ENCODE results near the gene INTS3. TPM values are rescaled to one million over a fixed set of nuclear protein-coding genes. Genes with fewer than 3 reads are reported as not detected.
"Not testable (repeated sequence)": the region's sequence is repeated elsewhere in the genome, so short reads cannot be mapped to it uniquely, and the experiment has no call there.

Gene INTS3
- total RNA-seq, 1 donor from 2014 or later = 33.2 TPM

DNA sequence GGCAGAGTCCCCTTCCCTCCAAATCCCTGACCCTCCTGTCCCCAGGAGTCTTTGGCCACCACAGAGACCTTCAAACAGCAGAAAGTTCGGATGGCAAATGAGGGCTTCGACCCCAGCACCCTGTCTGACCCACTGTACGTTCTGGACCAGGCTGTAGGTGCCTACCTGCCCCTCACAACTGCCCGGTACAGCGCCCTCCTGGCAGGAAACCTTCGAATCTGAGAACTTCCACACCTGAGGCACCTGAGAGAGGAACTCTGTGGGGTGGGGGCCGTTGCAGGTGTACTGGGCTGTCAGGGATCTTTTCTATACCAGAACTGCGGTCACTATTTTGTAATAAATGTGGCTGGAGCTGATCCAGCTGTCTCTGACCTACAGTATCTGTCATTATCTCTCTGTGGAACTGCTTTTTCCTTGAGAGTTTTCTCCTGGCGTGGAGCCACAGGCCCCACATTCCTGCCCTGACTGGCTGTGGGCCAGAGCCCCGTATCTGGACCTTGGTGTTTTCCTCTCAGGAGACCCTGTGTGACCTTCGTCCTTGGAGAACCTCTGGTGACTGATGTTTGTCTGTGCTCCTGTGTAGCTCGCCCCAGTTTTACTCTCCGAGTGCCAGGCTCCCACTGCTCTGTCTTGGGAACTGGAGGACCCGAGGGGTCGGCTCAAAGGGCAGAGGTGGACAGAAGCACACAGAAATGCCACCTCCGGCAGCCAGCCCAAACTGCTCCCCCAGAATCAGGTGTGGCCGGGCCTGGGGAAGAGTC, 52.1 kb downstream of the INTS3 start:
- DNase-seq = no peak

DNA sequence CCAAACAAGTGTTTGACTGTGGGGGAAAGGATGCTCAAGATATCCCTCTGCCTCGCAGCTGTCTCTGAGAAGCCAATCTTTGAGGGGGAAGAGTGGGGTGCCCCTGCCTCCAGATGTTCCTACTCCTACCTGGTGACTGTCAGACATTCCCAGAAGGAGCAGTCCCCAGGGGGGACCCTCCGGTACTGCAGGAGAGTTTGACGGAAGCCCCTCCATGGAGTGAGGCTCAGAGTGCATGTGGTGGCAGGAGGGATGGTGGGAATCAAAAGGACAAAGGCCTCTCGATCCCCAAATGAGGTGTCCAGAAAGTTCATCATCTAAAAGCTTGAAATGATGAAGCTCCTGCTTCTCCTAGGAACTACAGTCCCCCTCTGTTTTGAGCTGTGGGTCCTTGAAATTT, 52.7 kb downstream of the INTS3 start:
- DNase-seq = no peak

DNA sequence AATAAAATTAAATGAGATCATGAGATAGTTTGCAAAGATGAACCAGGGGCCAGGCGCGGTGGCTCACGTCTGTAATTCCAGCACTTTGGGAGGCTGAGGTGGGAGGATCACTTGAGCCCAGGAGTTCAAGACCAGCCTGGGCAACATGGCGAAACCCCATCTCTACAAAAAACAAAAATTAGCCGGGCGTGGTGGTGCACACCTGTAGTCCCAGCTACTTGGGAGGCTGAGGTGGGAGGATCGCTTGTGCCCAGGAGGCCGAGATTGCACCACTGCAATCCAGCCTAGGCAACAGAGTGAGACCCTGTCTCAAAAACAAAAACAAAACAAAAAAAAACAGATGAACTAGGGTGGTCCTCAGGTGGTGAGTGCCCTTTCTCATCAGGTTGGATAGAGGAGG, 54.8 kb downstream of the INTS3 start:
- DNase-seq = not testable (repeated sequence)

DNA sequence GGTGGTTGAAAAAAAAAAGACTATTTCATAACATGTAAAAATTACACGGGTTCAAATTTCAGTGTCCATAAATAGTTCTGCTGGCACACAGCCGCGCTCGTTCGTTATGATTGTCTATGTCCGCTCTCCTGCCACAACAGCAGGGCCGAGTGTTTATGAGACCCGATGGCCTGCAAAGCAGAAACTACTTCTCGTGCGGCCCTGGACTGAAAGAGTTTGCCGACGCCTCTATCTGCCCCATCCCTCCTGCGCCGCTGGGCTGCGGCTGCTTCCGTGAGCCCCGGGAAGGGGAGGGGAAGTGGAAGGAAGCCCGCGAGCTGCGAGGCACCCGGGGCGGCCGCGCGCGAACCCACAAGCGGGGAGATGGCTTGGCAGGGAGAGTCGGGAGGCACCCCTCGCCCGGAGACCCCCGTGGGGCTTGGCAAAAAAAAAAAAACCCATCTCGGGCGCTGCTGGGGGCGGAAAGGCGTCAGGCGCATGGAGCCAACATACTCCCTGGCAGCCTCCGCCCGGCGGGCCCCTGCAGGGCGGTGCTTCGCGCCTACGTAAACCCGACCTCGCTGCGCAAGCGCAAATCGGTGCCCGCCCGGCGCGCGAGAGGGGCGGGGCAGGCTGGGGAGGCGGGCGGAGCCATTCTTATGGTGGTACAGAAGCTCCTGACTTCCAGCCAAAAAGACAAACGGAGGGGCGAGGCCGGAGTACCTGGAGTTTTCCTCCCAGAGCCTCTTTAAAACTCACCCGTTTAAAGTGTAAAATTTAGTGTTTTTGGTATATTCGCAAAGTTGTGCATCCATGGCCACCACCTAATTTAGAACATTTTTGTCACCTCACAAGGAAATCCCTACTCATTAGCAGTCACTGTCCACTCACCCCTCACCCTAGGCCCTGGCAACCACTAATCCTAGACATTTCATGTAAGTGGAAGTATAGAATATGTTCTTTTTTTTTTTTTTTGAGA, 55.7 kb downstream of the INTS3 start:
- DNase-seq = peak; percentile 82

DNA sequence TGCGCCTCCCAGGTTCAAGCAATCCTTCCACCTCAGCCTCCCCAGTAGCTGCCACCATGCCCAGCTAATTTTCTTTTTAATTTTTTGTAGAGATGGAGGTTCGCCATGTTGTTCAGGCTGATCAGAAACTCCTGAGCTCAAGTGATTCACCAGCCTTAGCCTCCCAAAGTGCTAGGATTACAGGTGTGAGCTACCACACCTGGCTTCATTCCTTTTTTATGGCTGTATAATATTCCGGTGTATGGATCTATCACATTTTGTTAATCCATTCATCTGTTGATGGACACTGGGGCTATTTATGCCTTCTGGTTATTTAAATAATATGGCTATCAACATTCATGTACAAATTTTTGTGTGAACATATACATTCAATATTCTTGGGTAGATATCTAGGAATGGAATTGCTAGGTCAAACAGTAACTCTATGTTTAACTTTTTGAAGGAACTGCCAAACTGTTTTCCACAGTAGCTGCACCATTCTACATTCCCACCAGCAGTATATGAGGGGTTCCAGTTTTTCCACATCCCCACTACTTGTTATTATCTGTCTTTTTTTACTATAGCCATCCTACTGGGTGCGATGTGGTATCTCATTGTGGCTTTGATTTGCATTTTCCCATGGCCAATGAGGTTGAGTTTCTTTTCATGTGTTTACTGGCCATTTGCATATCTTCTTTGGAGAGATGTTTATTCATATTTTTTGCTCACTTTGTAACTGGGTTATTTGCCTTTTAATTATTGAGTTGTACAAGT, 58.4 kb downstream of the INTS3 start:
- no peak for DNase-seq

DNA sequence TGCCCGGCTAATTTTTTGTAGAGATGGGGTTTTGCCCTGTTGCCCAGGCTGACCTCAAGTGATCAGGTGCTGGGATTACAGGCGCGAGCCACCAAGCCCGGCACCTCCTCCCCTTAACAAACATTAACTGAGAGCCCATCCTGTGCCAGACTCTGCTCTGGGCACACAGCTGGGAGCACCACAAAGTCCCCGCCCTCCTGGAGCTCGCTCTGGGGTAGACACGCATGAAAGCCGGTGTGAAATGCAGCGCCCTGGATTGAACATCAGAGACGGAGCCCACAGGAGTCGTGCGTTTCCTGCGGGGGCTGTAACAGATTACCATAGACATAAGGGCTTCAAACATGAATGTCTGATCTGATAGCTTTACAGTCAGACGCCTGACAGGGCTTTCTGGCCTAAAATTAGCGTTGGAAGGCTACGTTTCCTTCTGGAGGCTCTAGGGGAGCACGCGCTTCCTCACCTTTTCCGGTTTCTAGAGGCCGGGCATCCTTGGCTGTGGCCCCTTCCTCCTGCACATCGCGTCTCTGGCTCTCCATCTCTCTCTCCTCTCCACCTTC, 61.7 kb downstream of the INTS3 start:
- DNase-seq = no peak

DNA sequence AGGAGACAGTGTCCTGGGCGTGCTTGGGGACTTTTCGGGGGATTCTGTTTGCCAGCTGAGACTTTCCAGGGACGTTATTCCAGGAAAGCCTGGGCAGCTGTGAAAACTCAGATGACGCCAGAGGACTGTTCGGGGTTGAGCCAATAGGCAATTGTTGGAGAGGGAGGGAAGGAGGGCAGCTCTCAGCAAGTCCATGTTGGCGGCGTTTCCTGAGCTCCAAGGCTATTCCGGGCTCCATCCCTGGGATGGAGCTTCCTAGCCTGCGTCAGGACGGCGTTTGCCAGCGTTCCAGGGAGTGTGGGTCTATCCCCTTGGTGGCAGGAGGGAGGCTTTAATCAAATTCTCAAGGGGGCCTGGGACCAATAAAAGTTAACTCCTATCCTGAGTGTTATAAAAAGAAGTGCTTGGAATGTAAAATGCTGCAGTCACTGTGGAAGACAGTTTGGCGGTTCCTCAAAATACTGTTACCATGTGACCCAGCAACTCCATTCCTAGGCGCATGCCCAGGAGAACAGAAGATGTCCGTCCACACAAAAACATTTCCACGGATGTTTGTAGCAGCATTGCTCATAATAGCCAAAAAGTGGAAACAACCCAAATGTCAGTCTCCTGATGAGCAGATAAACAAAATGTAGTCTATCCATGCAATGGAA, 62.6 kb downstream of the INTS3 start:
- peak; percentile 77 for DNase-seq

DNA sequence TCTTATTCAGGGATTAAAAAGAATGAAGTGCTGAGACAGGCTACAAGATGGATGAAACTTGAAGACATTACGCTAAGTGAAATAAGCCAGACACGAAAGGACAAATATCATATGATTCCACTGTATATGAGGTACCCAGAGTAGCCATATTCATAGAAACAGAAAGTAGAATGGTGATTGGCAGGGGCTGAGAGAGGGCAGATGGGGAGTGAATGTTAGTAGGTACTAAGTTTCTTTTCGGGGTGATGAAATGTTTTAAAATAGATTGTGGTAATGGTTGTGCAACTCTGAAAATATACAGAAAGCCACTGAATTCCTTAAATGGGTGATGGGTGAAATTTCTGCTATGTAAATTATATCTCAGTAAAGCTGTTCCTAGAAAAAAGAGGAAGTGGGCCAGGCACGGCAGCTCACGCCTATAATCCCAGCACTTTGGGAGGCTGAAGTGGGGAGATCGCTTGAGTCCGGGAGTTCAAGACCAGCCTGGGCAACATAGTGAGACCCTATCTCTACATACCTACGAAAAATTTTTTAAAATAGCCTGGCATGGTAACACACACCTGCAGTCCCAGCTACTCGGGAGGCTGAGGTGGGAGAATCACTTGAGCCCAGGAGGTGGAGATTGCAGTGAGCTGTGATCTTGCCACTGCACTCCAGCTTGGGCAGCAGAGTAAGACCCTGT, 63.3 kb downstream of the INTS3 start:
- no peak for DNase-seq

DNA sequence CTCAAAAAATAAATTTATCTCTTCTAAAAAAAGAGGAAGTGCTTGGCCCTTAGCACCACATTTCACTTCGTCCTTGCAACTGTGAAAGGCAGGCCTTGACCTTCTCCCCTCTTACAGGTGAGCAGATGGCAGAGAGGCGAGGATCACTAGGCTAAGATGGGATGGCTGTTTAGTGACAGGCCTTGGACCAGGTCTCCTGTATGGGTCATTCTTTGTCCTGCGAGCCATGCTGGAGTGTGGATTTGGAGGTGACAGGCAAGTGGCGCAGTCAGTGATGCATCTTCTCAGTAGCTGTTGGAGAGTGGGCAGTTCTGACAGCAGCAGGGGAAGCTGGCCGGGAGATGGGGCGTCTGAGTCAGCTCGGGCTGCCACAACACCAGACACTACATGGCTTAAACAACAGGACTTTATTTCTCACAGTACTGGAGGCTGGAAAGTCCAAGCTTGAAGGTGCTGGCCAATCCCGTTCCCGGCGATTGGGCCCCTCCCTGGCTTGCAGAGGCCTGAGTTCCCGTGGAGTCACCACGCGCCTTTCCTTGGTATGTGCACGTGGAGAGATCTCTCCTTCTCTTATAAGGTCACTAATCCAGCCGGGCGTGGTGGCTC, 63.9 kb downstream of the INTS3 start:
- DNase-seq = peak; percentile 42

DNA sequence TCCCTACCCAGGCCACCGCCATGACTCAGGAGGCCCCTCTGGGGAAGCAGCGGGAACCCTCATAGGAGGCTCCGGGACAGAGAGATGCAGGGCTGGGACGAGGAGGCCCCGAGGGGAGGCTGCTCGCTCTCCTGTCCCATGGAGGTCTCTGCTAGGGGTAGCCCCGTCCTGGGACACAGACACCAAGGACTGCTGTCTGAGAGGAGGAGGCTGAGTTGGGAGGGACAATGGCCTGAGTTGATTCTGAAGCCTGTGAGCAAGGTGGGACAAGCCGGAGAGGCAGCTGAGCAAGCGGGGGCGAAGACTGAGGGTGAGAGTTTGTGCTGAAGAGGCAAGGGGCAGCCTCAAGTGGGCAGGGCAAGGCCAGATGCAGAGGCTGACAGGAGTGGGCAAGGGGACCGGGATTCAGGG, 64.8 kb downstream of the INTS3 start:
- DNase-seq = no peak

DNA sequence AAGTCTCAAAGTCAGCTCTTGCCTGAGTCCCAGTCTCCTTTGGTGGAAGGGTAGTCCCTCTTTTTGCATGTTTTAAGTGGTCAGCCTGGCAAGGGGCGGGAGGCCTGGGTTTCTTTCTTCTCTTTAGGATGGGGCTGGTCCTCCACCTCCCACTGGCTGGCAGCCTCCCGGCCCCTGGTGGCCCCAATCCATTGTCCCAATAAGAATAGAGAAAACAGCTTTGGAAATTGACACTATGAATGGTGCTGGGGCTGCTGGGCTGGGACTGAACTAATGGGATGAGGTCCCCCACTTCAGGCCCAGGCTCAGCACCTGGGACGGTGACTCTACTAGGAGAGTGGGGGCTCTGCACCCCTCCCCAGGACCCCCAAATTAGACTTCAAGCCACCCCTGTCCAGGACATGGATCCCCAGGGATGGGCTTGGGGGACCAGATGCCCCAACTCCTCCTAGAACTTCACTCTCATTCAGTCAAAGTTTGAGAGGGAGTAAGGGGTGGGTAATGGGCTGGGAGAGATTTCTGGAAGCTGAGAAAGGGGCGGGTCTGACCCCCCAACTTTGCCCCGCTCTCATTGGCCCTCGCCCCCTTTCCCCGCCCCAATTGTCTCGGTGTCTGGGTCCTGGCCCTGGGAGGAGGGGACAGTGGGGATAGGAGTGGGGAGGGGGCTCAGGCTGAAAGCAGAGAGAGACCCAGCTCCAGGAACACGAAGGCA, 65.6 kb downstream of the INTS3 start:
- no peak for DNase-seq

DNA sequence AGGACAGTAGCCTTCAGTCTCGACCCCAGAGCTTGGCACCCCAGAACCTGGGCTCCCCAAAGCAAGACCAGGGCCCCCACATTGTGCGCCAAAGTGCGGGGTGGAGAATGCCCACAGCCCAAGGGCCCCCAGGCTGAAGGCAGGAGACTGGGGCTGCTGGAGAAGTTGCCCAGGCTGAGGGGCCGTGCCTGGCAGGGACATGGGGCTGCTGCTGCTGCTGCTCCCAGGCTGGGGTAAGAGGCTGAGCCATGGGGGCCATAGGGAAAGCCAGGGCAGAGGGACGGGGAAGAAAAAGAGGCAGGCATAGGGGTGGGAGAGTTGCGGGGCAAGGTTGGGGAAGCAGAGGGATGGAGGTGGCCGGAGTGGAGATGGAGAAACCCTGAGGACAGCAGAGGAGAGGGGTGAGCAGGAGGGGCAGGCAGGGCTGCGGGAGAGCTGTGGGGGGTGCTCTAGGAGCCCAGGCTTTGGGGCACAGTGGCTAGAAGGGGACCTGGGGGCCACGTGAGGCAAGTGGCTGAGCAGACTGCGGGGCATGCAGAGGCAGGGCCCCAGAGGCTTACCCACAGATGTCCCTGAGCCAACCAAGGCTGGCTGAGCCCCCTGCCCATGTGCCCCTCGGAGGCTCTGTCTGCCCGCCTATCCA, 66.2 kb downstream of the INTS3 start:
- DNase-seq = no peak

DNA sequence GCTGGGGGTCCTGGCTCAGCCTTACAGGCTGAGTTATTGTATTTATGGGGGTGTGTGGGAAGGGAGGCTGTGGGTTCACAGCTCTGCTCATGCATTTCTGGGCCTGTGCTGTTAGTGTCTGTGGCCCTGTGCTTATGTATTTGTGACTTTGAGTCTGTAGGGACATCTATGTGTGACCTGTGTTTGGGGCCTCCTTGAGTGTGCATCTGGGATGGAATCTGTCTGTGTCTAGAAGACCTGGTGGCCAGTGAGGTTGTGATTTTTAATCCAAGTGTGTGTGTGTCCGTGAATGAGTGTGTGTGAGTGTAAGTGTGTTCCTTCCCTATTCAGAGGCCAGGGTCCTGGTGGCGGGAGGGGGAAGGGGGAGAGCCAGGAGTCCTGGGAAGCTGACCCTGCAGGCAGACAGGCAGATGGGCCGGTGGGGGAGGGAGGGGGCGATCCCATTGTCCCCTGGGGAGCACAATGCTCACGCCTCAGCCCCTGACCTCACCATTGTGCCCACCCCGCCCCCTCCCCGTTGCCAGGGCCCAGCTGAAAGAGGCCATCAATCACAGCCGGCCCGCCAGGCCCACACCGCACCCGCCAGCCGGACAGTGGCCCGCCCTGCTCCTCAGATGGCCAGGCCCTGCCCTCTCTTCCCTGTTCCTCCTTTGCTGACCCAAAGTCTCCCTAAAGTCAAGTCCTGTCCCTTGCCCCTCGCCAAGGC, 66.9 kb downstream of the INTS3 start:
- no peak for DNase-seq

DNA sequence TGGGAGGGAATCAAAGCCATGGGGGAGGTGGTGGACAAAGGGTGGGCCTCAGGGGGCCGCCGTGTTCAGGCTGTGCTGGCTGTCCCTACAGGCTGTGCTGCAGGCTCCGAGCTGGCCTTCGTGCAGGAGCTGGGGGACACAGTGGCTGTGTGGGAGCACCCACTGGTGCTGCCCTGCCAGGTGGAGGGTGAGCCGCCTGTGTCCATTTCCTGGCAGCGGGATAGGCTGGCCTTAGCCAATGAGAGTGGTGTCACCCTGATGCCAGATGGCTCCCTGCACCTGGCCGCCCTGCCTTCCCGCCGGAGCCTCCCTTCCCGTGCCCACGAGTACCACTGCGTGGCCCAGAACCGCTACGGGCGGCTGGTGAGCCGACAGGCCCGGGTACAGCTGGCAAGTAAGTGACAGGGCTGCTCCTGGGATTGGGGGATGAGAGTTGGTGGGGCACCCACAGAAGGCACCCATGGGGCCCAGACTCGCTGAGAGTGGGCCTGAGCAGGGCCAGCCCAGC, 67.5 kb downstream of the INTS3 start:
- DNase-seq = no peak

DNA sequence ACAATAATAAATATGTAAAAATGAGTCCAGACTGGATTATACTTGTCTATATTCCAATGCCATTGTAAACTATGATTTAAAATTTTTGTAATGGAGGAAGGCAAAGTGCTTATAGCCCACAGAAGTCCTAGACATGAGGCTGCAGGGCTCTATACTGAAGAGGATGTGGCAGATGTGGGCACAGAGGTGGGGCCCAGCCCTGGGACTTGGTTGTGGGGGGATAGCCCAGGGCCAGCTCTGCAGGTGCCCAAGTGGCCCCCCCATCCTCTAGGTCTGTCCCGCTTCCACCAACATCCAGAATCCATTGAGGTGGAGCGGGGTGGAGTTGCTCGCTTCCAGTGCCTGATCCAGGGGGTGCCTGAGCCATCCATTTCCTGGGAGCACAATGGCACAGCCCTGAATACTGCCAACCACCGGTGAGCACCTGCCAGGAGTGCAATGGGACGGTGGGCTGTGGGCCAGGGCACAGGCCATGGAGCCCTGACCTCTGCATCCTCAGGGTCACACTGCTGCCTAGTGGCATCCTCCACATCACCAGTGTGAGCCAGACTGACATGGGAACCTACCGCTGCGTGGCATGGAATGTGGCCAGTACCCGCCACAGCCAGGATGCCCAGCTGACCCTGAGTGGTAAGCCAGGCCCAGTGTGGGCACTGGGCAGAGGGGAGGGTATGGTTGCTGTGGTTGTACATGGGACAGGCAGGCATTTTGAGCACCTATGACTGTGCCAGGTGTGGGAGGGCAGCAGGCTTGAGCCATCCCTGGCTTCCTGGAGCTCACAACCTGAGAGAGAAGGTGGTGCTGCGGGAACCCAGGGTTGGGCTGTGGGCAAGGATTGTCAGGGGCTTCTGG, 68.3 kb downstream of the INTS3 start:
- no peak for DNase-seq

DNA sequence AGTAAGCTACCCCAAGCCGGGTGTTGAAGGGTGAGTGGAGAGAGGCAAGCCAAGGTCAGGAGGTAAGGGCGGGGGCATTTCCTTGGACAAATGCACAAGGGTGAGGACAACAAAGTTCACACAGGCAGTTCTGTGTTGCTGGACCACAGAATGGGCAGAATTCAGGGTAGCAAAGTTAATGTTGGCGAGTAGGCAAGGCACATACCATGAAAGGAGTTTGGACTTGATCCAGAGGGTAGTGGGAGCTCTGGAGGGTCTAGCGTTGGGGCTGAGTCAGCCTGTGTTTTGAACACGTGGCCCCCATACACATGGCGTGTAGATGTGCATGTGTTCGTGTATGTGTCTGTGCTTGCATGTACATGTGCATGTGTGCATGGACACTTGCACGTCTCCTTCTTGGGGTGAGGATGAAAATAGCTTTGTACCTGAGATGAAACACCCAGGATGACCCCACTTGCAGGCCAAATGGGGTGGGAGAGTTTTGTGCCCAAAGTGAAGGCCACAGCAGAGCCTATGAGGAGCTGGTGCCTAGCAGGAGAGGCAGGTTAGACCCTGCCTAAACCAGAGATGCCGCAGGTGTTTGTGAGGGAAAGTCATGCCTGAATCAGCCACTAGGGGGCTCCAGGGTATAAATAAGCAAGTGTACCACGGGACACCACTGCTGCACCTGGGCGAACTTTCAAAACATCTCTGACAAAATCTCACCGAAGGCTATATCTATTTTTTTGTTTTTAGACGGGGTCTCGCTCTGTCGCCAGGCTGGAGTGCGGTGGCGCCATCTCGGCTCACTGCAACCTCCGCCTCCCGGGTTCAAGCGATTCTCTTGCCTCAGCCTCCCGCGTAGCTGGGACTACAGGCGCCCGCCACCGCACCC, 69.2 kb downstream of the INTS3 start:
- DNase-seq = no peak

DNA sequence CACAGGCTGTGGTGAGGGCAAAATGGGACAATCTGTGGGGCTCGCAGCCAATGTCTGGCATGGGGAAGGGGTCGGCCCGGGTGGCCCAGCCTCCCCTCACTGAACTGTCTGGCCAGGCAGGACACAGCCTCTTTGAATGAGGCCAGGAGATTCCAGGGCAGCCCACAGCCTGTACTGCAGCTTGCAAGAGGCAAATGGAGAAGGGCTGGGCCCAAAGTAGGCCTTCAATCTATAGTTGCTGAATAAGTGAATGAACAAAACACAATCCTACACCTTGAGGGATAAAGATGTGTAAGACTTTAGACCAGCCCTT, 70.6 kb downstream of the INTS3 start:
- no peak for DNase-seq
